WI38 (cell line): Measurements from ENCODE around the gene PKIB.
"Not testable (repeated sequence)": the region's sequence is repeated elsewhere in the genome, so short reads cannot be mapped to it uniquely, and the experiment has no call there.

Source experiments
- H3K4me3 ChIP-seq: 2 replicates; pipeline ENCODE4 v1.5.1; 2011; ENCODE audit warnings: low read depth, mild to moderate bottlenecking, control low read depth, low read length
- TF ChIP-seq, protein P1 (sequence below): IDR thresholded peaks from 2 replicates; pipeline ENCODE4 v1.5.1; 2012; ENCODE audit warnings: low read depth, mild to moderate bottlenecking, control low read depth, low read length

Gene PKIB

DNA sequence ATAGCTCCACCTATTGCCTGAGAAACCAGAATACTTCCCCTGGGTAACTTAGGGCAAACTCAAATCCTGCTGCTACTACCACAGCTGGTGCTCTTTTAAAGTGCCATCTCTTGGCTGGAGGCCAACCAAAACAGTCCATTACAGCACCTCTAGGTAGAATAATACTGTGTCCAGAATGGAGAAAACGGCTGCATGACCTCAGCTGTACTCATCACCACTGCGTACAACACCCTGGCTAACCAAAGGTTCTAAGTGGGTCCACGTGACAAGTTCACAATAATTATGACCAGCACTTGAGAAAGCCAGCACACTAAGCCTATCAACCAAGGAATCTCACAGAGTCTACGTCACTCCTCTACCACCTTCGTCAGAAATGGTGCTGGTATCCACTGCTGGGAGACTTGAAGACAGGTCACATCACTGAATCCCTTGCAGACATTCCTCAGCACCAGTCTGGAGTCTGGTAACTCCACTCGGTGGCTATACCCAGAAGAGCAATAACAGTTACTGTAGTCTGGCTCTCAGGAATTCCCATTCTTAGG is 40.9 kb upstream of the PKIB start:
- H3K4me3 ChIP-seq: no peak overlapping the region
- TF ChIP-seq, protein P1, sequence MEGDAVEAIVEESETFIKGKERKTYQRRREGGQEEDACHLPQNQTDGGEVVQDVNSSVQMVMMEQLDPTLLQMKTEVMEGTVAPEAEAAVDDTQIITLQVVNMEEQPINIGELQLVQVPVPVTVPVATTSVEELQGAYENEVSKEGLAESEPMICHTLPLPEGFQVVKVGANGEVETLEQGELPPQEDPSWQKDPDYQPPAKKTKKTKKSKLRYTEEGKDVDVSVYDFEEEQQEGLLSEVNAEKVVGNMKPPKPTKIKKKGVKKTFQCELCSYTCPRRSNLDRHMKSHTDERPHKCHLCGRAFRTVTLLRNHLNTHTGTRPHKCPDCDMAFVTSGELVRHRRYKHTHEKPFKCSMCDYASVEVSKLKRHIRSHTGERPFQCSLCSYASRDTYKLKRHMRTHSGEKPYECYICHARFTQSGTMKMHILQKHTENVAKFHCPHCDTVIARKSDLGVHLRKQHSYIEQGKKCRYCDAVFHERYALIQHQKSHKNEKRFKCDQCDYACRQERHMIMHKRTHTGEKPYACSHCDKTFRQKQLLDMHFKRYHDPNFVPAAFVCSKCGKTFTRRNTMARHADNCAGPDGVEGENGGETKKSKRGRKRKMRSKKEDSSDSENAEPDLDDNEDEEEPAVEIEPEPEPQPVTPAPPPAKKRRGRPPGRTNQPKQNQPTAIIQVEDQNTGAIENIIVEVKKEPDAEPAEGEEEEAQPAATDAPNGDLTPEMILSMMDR: no peak

DNA sequence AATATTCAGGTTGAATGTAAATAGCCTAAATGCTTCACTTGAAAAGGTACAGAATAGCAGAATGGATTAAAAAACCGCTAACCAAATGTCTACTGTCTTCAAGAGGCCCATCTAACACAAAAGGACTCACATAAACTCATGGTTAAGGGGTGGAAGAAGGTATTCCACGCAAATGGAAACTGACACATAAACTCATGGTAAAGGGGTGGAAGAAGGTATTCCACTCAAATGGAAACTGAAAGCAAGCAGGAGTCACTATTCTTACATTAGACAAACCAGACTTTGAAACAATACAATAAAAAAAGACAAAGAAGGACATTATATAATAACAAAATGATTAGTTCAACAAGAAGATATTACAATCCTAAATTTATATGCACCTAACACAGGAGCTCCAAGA is 38.3 kb upstream of the PKIB start:
- TF ChIP-seq, protein P1: no peak
- no peak overlapping the region for H3K4me3 ChIP-seq

DNA sequence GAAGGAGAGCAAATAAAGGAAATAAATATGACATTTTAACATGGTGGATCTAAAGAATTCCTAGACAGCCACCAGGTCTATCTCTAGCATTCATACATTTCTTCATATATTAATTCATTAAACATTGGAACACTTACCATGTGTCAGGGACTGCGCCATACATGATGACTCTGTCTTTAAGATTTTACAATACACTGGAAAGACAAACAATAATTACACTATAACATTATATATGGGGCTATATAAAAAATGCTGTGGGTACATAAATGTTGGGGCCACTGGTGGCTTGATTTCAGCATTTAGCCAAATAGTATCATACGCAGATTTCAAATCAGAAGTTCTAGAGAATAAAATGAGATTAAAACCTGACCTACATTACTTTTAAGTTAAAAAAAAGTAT is 33.3 kb upstream of the PKIB start:
- H3K4me3 ChIP-seq: no peak overlapping the region
- TF ChIP-seq, protein P1: no peak

- TF ChIP-seq, protein P1: no peak
These were observed 31.2 kb upstream of the PKIB start for GRCh38 chr6:122578961-122579360.

DNA sequence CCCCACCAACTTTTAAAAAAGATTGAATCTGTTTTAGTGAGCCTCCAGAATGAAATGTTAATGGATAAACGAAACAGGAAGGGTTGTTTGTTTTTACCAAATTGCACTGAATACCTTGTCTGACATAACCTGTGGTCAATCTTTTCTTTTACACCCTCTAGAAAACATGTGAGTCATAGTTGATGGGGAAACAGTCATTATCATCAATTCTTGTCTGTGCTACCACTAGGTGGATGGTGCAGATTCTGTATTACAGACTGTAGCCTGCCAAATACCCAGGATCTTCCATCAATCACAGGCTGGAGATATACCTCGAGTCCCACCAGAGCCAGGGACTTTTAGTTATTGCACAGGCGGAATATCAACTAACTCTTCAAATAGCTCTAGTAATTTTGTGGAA is 29.5 kb upstream of the PKIB start:
- TF ChIP-seq, protein P1: no peak
- no peak overlapping the region for H3K4me3 ChIP-seq

More at GRCh38 chr6:122578961-122579360, 31.2 kb upstream of the PKIB start:
- no peak overlapping the region for H3K4me3 ChIP-seq

GRCh38 chr6:122589115-122589514 is 21.1 kb upstream of the PKIB start:
- TF ChIP-seq, protein P1: no peak
- no peak overlapping the region for H3K4me3 ChIP-seq

- H3K4me3 ChIP-seq: not testable (repeated sequence)
These were observed 11.9 kb upstream of the PKIB start for GRCh38 chr6:122598295-122598694.

DNA sequence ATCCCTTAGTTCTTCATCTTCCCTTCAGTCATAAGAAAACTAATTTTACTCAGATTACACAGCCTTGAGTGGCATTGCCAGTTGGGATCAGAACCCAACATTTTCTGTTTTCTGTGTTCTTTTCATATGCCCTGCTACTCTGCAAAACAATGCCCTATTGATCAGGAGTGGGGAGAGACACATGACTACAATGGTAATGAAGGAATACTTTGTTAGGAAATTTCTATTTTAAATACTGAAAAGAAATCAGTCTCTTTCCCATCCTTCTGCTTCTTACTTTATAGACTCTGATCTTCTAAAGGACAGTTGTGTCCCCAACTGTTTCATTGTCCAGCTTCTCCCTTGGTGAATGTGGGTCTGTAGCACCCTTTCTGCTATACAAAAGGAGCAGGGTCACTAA is 5.5 kb upstream of the PKIB start:
- TF ChIP-seq, protein P1: no peak
- no peak overlapping the region for H3K4me3 ChIP-seq
